HUES48 (cell line): ENCODE results near the gene CLIC6.

Experiments used
- H3K27ac ChIP-seq: one replicate; pipeline ENCODE4 v1.7.0; 2013; ENCODE audit warnings: low read depth, low read length, inconsistent platforms
- H3K27me3 ChIP-seq: 2 replicates; pipeline ENCODE4 v1.6.1; 2013; ENCODE audit warnings: mild to moderate bottlenecking, low read length; ENCODE audit not compliant: control insufficient read depth, insufficient read depth
- H3K36me3 ChIP-seq: 2 replicates; pipeline ENCODE4 v1.6.1; 2013; ENCODE audit warnings: low read length; ENCODE audit not compliant: control insufficient read depth, insufficient read depth
- H3K4me1 ChIP-seq: 2 replicates; pipeline ENCODE4 v1.6.1; 2013; ENCODE audit warnings: mild to moderate bottlenecking, low read length; ENCODE audit not compliant: control insufficient read depth, insufficient read depth
- H3K4me3 ChIP-seq: 2 replicates; pipeline ENCODE4 v1.5.1; 2013; ENCODE audit warnings: mild to moderate bottlenecking, low read depth, low read length
- H3K9ac ChIP-seq: 2 replicates; pipeline ENCODE4 v1.6.1; 2013; ENCODE audit warnings: mild to moderate bottlenecking, low read depth, low read length, moderate library complexity
- H3K9me3 ChIP-seq: 2 replicates; pipeline ENCODE4 v1.6.1; 2013; ENCODE audit warnings: low read length; ENCODE audit not compliant: control insufficient read depth, insufficient read depth

CLIC6 gene

DNA sequence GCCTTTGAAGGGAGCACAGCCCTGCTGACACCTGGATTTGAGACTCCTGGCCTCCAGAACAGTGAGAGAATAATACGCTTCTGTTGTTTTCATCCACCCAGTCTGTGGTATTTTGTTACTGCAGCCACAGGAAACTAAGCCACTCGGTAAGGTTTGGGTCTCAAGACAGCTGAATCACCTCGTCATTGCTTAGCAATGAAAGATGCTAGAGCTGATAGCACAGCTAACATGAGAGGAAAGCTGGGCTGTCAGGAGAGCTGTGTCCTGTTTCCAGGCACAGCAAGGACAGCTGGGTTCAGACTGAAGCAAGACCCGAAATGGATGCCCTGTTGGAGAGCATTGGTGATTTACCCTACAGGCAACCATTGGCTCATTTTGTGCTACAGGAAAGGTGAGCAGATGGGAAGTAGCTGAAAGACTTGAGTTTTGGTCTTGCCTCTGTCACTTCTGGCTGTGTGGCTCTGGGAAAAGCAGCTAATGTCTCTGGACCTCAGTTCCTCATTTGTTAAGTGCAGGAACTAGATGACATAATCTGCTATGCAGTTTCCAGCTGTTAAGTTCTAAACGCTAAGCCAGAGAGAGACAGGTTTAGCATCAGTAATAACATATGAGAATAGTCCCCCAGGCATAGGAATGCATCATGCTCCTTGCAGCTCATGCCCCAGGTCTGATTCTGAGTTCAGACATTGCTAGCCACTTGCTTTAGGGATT lies 58.0 kb downstream of the CLIC6 start:
- H3K4me1 ChIP-seq: no peaks in the 10 kb centered on the region
- H3K27ac ChIP-seq: no peak overlapping the region
- no peaks in the 10 kb centered on the region for H3K36me3 ChIP-seq
- H3K27me3 ChIP-seq: no peaks in the 10 kb centered on the region; the same call in 1 of the 2 replicates
- no peak overlapping the region for H3K9ac ChIP-seq
- H3K4me3 ChIP-seq: no peak overlapping the region
- no peaks in the 10 kb centered on the region for H3K9me3 ChIP-seq

DNA sequence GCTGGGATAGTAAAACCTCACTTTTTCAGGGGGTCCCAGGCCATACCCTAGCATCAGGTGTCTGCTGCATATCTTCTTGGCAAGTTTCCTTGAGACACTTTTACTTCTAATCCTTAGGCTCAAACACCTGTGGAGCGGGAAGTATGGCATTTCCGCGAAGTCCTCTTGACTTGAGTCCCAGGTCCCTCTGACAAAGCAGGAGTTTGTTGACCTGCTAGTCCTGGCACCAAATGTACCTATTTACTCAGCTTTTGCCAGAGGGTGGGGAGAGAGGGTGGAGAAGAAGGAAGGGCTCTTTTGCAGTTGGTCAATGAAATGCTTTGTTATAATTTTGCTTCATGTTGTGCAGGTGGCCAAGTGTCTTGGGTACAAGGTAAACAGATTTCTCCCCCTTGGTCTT lies 59.7 kb downstream of the CLIC6 start:
- no peaks in the 10 kb centered on the region for H3K36me3 ChIP-seq
- H3K27me3 ChIP-seq: no peaks in the 10 kb centered on the region; the same call in 1 of the 2 replicates
- no peaks in the 10 kb centered on the region for H3K4me1 ChIP-seq
- H3K4me3 ChIP-seq: no peak overlapping the region
- no peak overlapping the region for H3K27ac ChIP-seq
- no peak overlapping the region for H3K9ac ChIP-seq
- H3K9me3 ChIP-seq: no peaks in the 10 kb centered on the region

DNA sequence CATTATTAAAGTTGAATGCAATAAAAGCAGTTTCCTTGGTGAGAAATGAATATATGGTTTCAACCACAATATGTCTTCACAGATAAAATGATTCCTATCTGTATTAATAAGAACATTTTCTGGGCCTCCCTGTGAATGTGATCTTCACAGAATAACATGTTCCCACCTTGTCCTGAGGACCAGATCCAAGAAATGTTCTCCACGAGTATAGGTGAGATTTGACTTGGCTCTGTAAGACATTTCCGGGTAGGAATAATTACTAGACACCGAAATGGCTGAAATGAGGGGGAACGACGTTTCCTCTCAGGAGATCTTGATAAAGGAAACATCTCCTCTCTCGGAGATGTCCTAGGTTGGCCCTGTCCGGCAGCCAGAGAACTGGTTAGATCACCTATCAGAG lies 61.4 kb downstream of the CLIC6 start:
- no peak overlapping the region for H3K4me3 ChIP-seq
- no peaks in the 10 kb centered on the region; the same call in 1 of the 2 replicates for H3K27me3 ChIP-seq
- H3K27ac ChIP-seq: no peak overlapping the region
- no peaks in the 10 kb centered on the region for H3K9me3 ChIP-seq
- no peaks in the 10 kb centered on the region for H3K4me1 ChIP-seq
- H3K36me3 ChIP-seq: no peaks in the 10 kb centered on the region
- H3K9ac ChIP-seq: no peak overlapping the region

DNA sequence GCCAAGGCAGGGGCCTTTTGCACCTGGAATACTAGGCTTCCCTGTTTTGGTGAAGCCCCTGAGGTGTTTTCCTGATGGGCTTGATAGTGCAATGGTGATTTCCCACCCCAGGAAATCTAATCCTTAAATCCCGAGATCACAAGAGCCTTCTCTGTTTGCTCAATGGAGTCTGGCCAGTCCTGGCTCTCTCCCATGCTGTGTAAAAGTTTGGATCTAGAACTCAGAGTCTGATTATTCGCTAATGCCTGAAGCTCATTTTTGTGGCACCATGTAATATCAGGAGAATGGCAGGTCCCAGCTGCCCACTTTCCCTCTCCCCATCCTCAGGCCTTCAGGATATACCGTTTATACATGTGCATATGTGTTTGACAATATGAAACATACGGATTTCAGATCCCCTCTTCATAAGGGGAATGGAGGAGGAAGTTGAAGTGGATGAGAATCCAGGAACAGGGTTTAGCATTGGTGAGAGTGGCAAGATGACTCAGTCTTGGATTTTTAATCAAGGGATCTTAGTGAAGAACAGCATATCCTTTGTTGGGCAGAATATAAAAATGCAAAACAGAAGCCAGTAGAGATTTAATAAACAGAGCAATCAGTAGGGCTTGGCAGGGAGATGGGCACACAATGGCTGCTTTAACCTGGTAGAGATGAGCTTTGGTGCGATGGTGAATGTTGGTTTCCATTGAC lies 62.1 kb downstream of the CLIC6 start:
- no peak overlapping the region for H3K4me3 ChIP-seq
- H3K27me3 ChIP-seq: no peaks in the 10 kb centered on the region; the same call in 1 of the 2 replicates
- H3K27ac ChIP-seq: no peak overlapping the region
- H3K36me3 ChIP-seq: no peaks in the 10 kb centered on the region
- no peaks in the 10 kb centered on the region for H3K4me1 ChIP-seq
- H3K9ac ChIP-seq: no peak overlapping the region
- H3K9me3 ChIP-seq: no peaks in the 10 kb centered on the region

DNA sequence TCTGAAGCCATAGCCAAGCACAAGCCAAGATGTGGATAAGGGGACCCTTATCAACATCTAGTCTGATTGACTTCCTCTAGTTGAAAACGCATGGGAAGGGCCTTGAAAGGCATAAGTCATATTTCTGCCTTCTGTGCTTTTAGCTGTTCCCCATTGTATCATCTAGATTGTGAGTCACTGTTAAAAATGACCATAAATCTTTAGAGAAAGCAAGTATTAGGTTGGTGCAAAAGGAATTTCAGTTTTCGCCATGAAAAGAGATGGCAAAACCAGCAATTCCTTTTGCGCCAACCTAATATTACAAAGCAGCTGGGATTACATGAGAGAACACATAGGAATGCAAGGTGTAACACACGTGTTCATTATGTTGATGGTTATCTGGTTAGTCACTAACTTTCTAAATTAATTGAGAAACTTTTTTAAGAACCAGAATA lies 63.6 kb downstream of the CLIC6 start:
- no peaks in the 10 kb centered on the region for H3K4me1 ChIP-seq
- no peak overlapping the region for H3K4me3 ChIP-seq
- H3K9ac ChIP-seq: no peak overlapping the region
- no peaks in the 10 kb centered on the region for H3K36me3 ChIP-seq
- no peaks in the 10 kb centered on the region for H3K9me3 ChIP-seq
- no peak overlapping the region for H3K27ac ChIP-seq
- H3K27me3 ChIP-seq: no peaks in the 10 kb centered on the region; the same call in 1 of the 2 replicates

DNA sequence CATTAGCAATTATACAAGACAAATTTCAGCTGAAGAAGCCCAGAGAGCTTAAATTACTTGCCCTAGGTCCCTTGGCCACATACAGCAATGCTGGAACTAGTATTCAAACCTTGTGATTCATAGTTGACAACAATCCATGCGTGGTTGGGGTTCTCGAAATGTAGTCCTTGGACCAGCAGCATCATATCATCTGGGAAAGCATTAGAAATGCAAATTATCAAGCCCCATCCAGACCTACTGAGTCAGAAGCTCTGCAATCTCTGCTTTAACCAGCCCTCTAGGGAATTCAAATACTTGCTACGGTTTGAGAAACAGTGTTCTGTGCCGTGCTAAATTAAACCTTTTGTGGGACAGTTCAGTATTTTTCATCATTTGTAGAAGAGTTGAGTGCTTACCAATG lies 65.1 kb downstream of the CLIC6 start:
- Histone ChIP-seq H3K36me3 (no peaks in the 10 kb centered on the region), H3K4me1 (no peaks in the 10 kb centered on the region), H3K27me3 (no peaks in the 10 kb centered on the region; the same call in 1 of the 2 replicates), H3K9me3 (no peaks in the 10 kb centered on the region), H3K4me3 (no peak overlapping the region), H3K9ac (no peak overlapping the region), H3K27ac (no peak overlapping the region)

DNA sequence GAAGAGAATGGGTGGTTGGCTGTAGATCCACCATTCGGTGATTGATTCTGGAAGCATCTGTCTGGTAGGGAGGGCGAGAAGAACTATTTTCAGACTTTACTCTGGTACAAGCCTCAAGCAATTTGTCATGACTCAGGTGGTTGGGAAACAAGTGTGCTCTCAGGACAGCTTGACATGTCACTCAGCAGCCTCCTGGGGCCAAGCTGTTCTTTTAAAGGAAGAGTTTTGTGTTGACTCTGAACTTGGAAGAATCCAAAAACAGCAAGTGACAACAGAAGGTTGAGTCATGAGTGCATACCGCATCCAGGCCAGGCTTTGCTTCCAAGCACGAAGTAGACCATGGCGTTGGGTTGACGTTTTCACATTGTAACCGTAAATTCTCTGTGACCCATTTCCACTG lies 65.9 kb downstream of the CLIC6 start:
- no peaks in the 10 kb centered on the region; the same call in 1 of the 2 replicates for H3K27me3 ChIP-seq
- H3K4me1 ChIP-seq: no peaks in the 10 kb centered on the region
- H3K9ac ChIP-seq: no peak overlapping the region
- H3K36me3 ChIP-seq: no peaks in the 10 kb centered on the region
- H3K9me3 ChIP-seq: no peaks in the 10 kb centered on the region
- H3K27ac ChIP-seq: no peak overlapping the region
- no peak overlapping the region for H3K4me3 ChIP-seq

DNA sequence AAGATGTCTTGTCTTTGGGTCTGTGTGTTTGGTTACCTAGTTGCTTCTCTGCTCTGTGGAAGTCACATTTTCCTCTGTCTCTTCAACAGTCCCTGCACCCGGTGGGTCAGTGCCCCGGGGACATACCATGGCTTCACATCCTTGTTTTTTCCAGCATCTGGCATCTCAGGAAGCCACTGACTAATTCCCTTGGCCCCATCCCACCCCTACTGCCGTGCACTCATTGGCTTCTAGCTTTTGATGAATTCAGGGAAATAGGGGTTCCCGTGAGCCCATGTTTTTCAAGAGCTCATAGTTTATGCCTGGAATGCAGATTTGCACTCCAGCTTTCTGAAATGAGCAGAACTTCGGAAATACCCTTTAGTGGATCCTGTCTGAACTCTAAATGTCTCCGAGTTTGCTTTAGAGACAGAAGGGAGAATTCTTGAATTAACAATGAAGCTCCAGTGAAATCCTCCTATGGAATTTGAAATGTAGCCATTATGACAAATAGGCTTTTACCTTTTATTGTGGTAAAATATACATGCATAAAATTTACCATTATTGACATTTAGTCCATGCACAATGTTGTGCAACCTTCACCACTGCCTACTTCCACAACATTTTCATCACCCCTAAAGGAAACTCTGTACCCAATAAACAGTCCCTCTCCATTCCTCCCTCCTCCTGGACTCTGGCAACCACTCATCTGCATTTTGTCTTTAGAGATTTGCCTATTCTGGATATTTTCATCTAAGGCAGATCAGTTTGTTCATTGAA lies 67.5 kb downstream of the CLIC6 start:
- no peak overlapping the region for H3K4me3 ChIP-seq
- no peaks in the 10 kb centered on the region for H3K9me3 ChIP-seq
- no peaks in the 10 kb centered on the region for H3K4me1 ChIP-seq
- H3K27ac ChIP-seq: no peak overlapping the region
- no peak overlapping the region for H3K9ac ChIP-seq
- no peaks in the 10 kb centered on the region for H3K27me3 ChIP-seq
- no peaks in the 10 kb centered on the region for H3K36me3 ChIP-seq

DNA sequence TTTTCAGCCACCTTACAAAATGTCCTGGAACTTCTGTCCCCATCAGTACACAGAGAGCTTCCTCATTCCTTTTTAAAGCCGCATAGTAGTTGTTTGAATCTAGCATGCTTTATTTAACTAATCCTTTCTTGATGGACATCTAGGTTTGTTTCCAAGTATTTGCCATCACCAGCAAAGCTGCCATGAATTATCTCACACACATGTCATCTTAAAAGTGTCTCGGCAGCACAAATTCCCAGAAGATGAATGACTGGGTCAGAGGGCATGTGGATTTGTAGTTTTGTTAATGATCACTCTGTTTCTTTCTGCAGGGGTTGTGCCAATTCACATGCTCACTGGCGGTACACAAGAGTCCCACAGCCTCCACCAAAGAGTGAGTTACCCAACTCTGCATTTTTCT lies 68.3 kb downstream of the CLIC6 start:
- no peak overlapping the region for H3K9ac ChIP-seq
- no peak overlapping the region for H3K4me3 ChIP-seq
- H3K4me1 ChIP-seq: no peaks in the 10 kb centered on the region
- no peaks in the 10 kb centered on the region for H3K36me3 ChIP-seq
- no peaks in the 10 kb centered on the region for H3K27me3 ChIP-seq
- H3K9me3 ChIP-seq: no peaks in the 10 kb centered on the region
- no peak overlapping the region for H3K27ac ChIP-seq

DNA sequence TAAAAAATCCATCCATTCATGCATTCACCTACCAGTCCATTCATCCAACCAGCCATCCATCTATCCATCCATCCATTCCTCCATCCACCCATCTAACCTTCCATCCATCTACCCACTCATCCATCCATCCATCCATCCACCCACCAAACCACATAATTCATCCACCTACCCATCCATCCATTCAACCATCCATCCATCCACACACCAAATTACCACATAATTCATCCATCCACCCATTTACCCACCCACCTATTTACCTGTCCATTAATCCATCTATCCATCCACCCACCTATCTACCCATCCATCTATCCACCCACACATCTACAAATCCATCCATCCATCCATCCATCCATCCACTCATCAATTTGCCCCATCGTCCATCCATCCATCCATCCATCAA lies 71.4 kb downstream of the CLIC6 start:
- Histone ChIP-seq H3K9me3 (no peaks in the 10 kb centered on the region), H3K36me3 (no peaks in the 10 kb centered on the region)

DNA sequence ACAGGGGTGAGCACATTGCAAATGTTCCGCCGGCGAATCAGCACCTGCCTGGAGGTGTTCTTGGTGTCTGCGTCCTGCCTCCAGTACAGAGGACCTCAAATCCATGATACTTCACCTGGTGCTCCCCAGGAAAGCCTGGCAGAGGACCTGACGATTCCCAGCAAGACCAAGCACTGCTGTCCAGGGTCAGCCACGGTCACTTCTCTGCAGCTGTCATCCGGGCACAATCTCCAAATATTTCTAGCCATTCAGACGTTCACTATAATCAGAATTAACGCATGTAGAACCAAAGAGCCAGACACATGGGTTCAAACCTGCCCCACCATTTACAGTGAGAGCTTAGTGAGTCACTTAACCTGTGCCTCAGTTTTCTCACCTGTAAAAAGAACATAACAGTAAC lies 74.5 kb downstream of the CLIC6 start:
- Histone ChIP-seq H3K9ac (no peak overlapping the region), H3K4me1 (no peaks in the 10 kb centered on the region), H3K27ac (no peak overlapping the region), H3K36me3 (no peaks in the 10 kb centered on the region), H3K9me3 (no peaks in the 10 kb centered on the region), H3K4me3 (no peak overlapping the region), H3K27me3 (no peaks in the 10 kb centered on the region)

More for the DNA sequence above, 71.4 kb downstream of the CLIC6 start:
- no peaks in the 10 kb centered on the region for H3K4me1 ChIP-seq
- no peak overlapping the region for H3K27ac ChIP-seq
- H3K27me3 ChIP-seq: no peaks in the 10 kb centered on the region
- no peak overlapping the region for H3K9ac ChIP-seq
- H3K4me3 ChIP-seq: no peak overlapping the region
